K562 (cell line): ENCODE results near the gene ZNF768. TPM values are rescaled to one million over a fixed set of nuclear protein-coding genes. Genes with fewer than 3 reads are reported as not detected.

Experiments used
- ADNP ChIP-seq: fragments of 200-800 bp; sonication (Bioruptor generic); IDR thresholded peaks from 2 replicates; pipeline ENCODE4 v1.6.1; 2016; ENCODE audit warnings: missing genetic modification characterization, missing compliant biosample characterization
- BMI1 ChIP-seq: fragments of 150-350 bp; IDR thresholded peaks from 2 replicates; pipeline ENCODE4 v1.6.1; 2014; ENCODE audit warnings: low read length
- ELF2 ChIP-seq: fragments of 250-450 bp; sonication (Bioruptor Pico); IDR thresholded peaks from 2 replicates; pipeline ENCODE4 v1.5.0; 2021; ENCODE audit warnings: mild to moderate bottlenecking
- KAT7 ChIP-seq: sonication (generic); formaldehyde crosslinking; IDR thresholded peaks from 2 replicates; pipeline ENCODE4 v1.8.0; 2022; ENCODE audit warnings: missing genetic modification reagents, mild to moderate bottlenecking, borderline replicate concordance
- MCM7 ChIP-seq, 2 experiments: fragments of 450-650 bp; IDR thresholded peaks; 2 replicates each; pipeline ENCODE4 v1.6.1; 2016 to 2018
- OTX1 ChIP-seq: fragments of 450-650 bp; formaldehyde crosslinking; IDR thresholded peaks from 2 replicates; pipeline ENCODE4 v1.4.0; 2022; ENCODE audit warnings: mild to moderate bottlenecking
- POLR2A ChIP-seq: fragments of 450-650 bp; conservative IDR thresholded peaks from 2 replicates; pipeline ENCODE4 v1.6.1; 2016
- RHOXF2B ChIP-seq: fragments of 250-450 bp; sonication (Bioruptor Pico); conservative IDR thresholded peaks from 2 replicates; pipeline ENCODE4 v1.5.1; 2021
- SMAD2 ChIP-seq: fragments of 150-350 bp; IDR thresholded peaks from 2 replicates; pipeline ENCODE4 v1.6.1; 2014; ENCODE audit warnings: low read depth, mild to moderate bottlenecking, low read length
- ZNF124 ChIP-seq: sonication (generic); formaldehyde crosslinking; IDR thresholded peaks from 2 replicates; pipeline ENCODE4 v1.8.1; 2022; ENCODE audit warnings: missing genetic modification reagents
- ZNF217 ChIP-seq: sonication (generic); formaldehyde crosslinking; IDR thresholded peaks from 2 replicates; pipeline ENCODE4 v1.8.0; 2022; ENCODE audit warnings: mild to moderate bottlenecking, missing genetic modification reagents
- ZNF780A ChIP-seq: fragments of 250-450 bp; sonication (Bioruptor Pico); IDR thresholded peaks from 2 replicates; pipeline ENCODE4 v1.5.0; 2021; ENCODE audit warnings: mild to moderate bottlenecking
- polyA plus RNA-seq, 8 experiments: library from polyadenylated mRNA; depleted of rRNA in 4 of 8; stranded (reverse) in 5 of 8; unstranded in 3 of 8; fragments of >200 nt; fragmentation: Nextera tagmentation in 2 of 8; fragmentation: Illumina TruSeq in 1 of 8; extraction: Ambion mirVana in 2 of 8; extraction: Trizol in 1 of 8; gene quantifications; 2 replicates each; pipeline versions ENCODE4 v1.2.1 to v1.2.3, GENCODE V29; 2011 to 2014; ENCODE audit warnings: inconsistent platforms in 1 of 8, missing spikeins in 1 of 8
- total RNA-seq, 7 experiments: library from RNA; depleted of rRNA in 6 of 7; stranded (reverse); fragments of >200 nt in 6 of 7; fragmentation: Illumina TruSeq in 2 of 7; extraction: Trizol in 2 of 7; gene quantifications; 2 replicates each; pipeline versions ENCODE4 v1.2.1 to v1.2.3, GENCODE V29; 2011 to 2021; ENCODE audit warnings: low replicate concordance in 1 of 7
- TF ChIP-seq, protein P1 (sequence below): sonication (generic); formaldehyde crosslinking; IDR thresholded peaks from 2 replicates; pipeline ENCODE4 v1.8.0; 2022; ENCODE audit warnings: mild to moderate bottlenecking, missing genetic modification reagents, borderline replicate concordance
- TF ChIP-seq, protein P2 (sequence below): fragments of 250-450 bp; sonication (Bioruptor Pico); IDR thresholded peaks from 2 replicates; pipeline ENCODE4 v1.5.1; 2021; ENCODE audit warnings: mild to moderate bottlenecking
- TF ChIP-seq, protein P3 (sequence below): fragments of 450-650 bp; IDR thresholded peaks from one replicate; pipeline ENCODE4 v1.6.1; 2018; ENCODE audit warnings: mild to moderate bottlenecking, moderate library complexity; ENCODE audit not compliant: partially characterized antibody
- TF ChIP-seq, protein P4 (sequence below): fragments of 450-650 bp; formaldehyde crosslinking; IDR thresholded peaks from 2 replicates; pipeline ENCODE4 v1.4.0; 2020; ENCODE audit warnings: mild to moderate bottlenecking, moderate library complexity
- TF ChIP-seq, protein P5 (sequence below): sonication (generic); formaldehyde crosslinking; IDR thresholded peaks from 2 replicates; pipeline ENCODE4 v1.4.0; 2020; ENCODE audit warnings: mild to moderate bottlenecking, missing genetic modification reagents
- TF ChIP-seq, protein P6 (sequence below): sonication (generic); formaldehyde crosslinking; IDR thresholded peaks from 2 replicates; pipeline ENCODE4 v1.8.0; 2022; ENCODE audit warnings: mild to moderate bottlenecking, missing genetic modification reagents

Gene ZNF768
- total and polyA plus RNA-seq, 9 of the 15 experiments (the other 6 are each of a cell fraction or from before 2014, with no cell fraction given) = 0.13 to 50.7 (median 26.9) TPM

DNA sequence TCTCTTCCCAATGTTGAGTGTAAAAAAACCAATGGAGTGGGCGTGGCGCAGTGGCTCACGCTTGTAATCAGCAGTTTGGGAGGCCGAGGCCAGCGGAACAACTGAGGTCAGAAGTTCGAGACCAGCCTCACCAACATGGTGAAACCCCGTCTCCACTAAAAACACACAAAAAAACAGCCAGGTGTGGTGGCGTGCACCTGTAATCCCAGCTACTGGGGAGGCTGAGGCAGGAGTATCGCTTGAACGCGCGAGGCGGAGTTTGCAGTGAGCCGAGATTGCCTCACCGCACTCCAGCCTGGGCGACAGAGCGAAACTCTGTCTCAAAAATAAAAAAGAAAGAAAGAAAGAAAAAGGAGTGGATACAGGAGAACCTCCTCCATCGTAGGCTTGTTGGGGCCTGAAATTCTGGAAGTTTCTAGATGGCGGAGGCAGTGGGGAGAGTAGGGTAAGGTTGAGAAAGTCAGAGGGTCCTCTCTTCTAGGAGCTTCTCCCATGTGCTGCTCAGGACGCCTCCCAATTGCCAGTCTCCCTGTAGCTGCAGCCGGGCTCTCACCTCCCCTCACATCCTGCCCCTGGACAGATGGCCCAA lies 32.5 kb upstream of the ZNF768 start (continued):
- TF ChIP-seq, protein P1, sequence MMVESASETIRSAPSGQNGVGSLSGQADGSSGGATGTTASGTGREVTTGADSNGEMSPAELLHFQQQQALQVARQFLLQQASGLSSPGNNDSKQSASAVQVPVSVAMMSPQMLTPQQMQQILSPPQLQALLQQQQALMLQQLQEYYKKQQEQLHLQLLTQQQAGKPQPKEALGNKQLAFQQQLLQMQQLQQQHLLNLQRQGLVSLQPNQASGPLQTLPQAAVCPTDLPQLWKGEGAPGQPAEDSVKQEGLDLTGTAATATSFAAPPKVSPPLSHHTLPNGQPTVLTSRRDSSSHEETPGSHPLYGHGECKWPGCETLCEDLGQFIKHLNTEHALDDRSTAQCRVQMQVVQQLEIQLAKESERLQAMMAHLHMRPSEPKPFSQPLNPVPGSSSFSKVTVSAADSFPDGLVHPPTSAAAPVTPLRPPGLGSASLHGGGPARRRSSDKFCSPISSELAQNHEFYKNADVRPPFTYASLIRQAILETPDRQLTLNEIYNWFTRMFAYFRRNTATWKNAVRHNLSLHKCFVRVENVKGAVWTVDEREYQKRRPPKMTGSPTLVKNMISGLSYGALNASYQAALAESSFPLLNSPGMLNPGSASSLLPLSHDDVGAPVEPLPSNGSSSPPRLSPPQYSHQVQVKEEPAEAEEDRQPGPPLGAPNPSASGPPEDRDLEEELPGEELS (CRISPR knock-in tag) = no peak
- TF ChIP-seq, protein P2, sequence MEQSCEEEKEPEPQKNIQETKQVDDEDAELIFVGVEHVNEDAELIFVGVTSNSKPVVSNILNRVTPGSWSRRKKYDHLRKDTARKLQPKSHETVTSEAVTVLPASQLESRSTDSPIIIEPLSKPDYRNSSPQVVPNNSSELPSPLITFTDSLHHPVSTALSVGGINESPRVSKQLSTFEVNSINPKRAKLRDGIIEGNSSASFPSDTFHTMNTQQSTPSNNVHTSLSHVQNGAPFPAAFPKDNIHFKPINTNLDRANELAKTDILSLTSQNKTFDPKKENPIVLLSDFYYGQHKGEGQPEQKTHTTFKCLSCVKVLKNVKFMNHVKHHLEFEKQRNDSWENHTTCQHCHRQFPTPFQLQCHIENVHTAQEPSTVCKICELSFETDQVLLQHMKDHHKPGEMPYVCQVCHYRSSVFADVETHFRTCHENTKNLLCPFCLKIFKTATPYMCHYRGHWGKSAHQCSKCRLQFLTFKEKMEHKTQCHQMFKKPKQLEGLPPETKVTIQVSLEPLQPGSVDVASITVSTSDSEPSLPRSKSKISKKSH (CRISPR knock-in tag) = no peak
- TF ChIP-seq OTX1 (peak; percentile 74; the same call in 1 of the 2 replicates), ZNF124 (no peak), KAT7 (CRISPR knock-in tag) (no peak), BMI1 (no peak), ADNP (tag) (peak; percentile 100), ZNF780A (CRISPR knock-in tag) (no peak), SMAD2 (no peak), POLR2A (no peak), RHOXF2B (CRISPR knock-in tag) (no peak), ZNF217 (CRISPR knock-in tag) (no peak), MCM7 (IDR thresholded peaks at IDR 0.05) (no peak), ELF2 (CRISPR knock-in tag) (no peak)
- TF ChIP-seq, protein P3, sequence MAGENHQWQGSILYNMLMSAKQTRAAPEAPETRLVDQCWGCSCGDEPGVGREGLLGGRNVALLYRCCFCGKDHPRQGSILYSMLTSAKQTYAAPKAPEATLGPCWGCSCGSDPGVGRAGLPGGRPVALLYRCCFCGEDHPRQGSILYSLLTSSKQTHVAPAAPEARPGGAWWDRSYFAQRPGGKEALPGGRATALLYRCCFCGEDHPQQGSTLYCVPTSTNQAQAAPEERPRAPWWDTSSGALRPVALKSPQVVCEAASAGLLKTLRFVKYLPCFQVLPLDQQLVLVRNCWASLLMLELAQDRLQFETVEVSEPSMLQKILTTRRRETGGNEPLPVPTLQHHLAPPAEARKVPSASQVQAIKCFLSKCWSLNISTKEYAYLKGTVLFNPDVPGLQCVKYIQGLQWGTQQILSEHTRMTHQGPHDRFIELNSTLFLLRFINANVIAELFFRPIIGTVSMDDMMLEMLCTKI = no peak
- TF ChIP-seq, protein P4, sequence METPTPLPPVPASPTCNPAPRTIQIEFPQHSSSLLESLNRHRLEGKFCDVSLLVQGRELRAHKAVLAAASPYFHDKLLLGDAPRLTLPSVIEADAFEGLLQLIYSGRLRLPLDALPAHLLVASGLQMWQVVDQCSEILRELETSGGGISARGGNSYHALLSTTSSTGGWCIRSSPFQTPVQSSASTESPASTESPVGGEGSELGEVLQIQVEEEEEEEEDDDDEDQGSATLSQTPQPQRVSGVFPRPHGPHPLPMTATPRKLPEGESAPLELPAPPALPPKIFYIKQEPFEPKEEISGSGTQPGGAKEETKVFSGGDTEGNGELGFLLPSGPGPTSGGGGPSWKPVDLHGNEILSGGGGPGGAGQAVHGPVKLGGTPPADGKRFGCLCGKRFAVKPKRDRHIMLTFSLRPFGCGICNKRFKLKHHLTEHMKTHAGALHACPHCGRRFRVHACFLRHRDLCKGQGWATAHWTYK (CRISPR knock-in tag) = no peak
- TF ChIP-seq, protein P5, sequence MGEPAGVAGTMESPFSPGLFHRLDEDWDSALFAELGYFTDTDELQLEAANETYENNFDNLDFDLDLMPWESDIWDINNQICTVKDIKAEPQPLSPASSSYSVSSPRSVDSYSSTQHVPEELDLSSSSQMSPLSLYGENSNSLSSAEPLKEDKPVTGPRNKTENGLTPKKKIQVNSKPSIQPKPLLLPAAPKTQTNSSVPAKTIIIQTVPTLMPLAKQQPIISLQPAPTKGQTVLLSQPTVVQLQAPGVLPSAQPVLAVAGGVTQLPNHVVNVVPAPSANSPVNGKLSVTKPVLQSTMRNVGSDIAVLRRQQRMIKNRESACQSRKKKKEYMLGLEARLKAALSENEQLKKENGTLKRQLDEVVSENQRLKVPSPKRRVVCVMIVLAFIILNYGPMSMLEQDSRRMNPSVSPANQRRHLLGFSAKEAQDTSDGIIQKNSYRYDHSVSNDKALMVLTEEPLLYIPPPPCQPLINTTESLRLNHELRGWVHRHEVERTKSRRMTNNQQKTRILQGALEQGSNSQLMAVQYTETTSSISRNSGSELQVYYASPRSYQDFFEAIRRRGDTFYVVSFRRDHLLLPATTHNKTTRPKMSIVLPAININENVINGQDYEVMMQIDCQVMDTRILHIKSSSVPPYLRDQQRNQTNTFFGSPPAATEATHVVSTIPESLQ (CRISPR knock-in tag) = no peak
- TF ChIP-seq, protein P6, sequence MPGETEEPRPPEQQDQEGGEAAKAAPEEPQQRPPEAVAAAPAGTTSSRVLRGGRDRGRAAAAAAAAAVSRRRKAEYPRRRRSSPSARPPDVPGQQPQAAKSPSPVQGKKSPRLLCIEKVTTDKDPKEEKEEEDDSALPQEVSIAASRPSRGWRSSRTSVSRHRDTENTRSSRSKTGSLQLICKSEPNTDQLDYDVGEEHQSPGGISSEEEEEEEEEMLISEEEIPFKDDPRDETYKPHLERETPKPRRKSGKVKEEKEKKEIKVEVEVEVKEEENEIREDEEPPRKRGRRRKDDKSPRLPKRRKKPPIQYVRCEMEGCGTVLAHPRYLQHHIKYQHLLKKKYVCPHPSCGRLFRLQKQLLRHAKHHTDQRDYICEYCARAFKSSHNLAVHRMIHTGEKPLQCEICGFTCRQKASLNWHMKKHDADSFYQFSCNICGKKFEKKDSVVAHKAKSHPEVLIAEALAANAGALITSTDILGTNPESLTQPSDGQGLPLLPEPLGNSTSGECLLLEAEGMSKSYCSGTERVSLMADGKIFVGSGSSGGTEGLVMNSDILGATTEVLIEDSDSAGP (CRISPR knock-in tag) = no peak
